GM19351 (cell line): ENCODE data around the gene HMG20A.

Experiments
- ATAC-seq: cut with Tn5 transposase; IDR thresholded peaks from one replicate; pipeline ENCODE4 v1.9.1; 2021; ENCODE audit warnings: mild to moderate bottlenecking, moderate library complexity; ENCODE audit not compliant: unreplicated experiment

The HMG20A gene

DNA sequence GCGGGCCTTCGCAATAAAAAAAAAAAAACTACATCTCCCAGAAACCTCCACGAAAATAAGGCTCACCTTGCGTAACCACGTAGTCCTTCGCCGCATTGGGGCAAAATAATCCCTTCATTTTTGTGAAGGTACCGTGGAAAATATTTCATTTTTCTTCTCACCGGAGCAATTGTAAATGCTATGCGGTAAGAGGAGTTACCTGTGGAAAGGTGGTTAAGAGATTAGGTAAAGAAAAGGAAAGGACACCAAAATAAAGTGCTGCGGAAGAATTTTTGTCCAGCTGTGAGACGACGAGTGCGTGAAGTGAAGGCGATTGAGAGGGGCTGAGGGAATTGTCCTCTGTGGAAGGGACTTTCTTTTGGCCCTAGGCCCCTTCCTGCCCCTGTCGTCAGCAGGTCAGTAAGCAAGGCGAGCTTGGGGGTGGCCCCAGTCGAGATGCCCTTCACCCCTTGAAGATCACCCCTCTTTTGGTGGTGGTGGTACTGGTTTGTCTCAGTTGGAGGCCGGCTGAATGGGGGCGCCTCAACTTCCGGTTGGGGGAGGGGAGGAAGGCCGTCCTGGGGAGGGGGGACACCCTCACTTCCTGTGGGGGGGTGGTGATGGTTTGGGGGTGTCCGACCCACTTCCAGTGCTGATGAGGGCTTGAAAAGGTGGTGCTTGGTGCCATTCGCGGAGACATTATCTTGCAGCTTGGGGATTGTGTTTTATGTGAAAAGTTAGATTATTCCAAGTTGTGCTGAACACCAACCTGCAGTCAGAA lies at the start of gene HMG20A:
HMG20A (plus strand) TSS at position 279 of the 760 bp plus-strand sequence. CDS start 37,520 bp downstream, outside the sequence.
- ATAC-seq = peak; percentile 37

- no peak for ATAC-seq
These were observed 48.7 kb upstream of the HMG20A start for GRCh38 chr15:77371850-77372563.

DNA sequence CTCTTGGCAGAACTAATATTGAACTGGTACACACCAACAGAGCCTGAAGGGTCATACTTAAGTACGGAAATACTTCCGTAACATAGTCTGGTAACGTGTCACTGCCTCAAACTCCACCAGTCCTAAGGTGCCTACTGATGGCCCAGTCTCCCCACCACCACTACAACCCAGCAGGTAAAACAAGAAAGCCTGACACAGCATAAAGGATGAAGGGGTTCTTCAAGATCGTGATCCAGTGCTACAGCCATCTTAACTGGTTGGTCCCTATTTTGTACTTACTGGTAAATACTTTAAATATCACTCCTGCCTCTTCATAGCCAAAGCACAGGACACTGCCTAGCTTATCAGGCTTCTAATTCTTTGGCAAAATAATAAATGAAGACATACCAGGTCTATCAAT lies 47.2 kb upstream of the HMG20A start:
- no peak for ATAC-seq

- ATAC-seq = no peak
These were observed 45.6 kb upstream of the HMG20A start for GRCh38 chr15:77375133-77375532.

DNA sequence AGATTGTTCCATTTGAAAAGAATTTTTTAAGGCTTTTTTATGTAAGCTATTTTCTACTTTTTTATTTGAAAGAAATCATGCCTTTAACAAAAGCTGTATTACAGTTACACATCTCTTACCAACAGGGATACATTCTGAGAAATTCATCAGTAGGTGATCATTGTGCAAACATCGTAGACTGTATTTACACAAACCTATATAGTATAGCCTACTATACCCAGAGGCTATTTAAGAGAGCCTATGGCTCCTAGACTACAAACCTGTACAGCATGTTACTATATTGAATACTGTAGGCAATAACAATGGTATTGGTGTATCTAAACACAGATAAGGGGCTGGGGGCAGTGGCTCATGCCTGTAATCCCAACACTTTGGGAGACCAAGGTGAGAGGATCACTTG lies 43.9 kb upstream of the HMG20A start:
- ATAC-seq = no peak

DNA sequence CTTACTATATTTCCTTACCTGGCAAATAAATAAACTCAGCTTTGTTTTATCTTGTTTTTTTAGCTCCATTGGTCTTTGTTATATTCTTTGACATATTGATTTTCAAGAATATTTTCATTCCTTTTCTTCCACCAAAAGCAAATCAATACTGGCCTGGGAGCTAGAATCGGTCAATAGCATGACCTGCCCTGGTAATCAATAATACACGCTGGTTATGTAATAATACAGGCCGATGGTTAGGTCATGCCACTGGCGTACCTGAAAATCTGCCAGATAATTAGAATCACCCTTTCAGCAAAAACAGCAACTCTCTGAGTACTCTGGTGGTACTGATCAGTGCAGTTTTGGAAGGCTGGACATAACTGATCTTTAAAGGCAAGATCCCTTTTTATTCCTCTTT lies 40.7 kb upstream of the HMG20A start:
- ATAC-seq = no peak

- no peak for ATAC-seq
These were observed 36.6 kb upstream of the HMG20A start for GRCh38 chr15:77384086-77384485.

DNA sequence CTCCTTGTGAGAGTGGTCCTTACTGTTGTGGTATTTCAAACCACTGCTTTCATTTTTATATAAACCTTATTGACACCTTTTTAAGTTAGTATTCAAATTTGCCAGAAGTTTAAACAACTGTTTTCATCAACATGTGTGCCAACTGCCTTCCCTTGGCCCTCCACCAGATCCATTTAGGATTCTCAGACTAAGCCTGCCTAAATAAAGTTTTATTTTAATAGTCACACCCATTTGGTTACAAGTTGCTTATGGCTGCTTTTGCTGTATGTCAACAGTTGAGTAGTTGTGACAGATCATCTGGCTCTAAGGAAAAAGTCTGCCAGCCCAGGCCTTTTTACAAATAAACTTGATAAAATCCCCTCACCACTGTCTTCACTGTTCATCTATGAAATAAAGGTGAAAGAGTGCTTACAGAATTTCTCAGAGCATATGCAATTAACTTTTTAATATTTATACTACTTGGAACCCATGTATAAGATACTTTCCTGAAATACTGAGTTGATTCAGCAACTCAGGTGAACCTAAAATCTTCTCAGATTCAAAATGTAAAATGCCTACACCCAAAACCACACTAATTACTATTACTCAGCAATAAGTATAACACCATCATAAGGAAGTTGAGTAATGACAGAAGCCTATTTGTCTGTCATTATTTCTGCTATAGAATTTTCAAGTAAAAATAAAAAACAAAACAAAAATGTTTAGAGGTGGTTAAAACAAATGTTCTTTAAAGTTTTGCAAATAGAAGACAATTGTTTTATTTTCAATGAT lies 35.9 kb upstream of the HMG20A start:
- ATAC-seq = no peak

DNA sequence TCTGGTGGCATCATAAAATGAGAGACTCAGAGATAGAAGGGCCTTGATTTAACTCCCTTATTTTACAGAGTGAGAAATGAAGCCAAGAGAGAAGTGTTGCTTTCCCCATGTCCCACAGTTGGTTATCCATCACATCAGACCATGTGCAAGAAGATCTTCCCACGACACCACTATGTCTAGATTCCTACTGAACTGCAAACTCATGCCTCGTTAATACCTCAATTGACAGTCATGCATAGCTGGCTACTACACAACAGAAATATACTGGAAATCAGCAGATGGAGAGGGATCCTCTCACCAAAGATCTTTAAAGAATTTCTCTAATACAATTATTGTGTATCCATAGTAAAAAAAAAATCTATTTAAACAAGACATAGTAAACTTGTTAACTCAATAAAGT lies 34.1 kb upstream of the HMG20A start:
- no peak for ATAC-seq

- no peak for ATAC-seq
These were observed 33.2 kb upstream of the HMG20A start for GRCh38 chr15:77387365-77388105.

DNA sequence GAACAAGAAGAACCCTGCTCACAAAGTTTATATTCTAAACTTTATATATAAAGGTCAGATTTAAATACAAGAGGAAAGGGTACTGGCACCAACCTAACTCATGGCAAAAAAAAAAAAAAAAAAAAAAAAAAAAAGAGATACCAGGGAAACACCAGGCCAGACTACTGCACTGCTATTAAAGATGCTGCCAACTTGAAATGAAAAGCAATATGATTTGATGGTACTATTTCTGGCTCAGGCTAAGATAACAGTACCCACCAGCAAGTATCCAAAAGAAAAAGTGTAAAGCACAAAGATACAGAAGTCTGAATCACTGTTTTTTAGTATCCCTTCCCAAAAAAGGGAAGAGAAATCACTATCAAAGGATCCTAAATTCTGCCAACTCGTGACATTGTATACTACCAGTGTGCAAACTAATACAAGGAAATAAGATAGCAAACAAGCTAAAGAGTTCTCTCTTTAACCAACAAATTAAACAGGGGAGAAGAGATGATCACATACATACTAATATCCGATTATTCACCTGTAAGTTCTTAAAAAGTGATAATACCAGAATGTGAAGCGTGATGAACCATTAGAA lies 29.2 kb upstream of the HMG20A start:
- ATAC-seq = no peak

DNA sequence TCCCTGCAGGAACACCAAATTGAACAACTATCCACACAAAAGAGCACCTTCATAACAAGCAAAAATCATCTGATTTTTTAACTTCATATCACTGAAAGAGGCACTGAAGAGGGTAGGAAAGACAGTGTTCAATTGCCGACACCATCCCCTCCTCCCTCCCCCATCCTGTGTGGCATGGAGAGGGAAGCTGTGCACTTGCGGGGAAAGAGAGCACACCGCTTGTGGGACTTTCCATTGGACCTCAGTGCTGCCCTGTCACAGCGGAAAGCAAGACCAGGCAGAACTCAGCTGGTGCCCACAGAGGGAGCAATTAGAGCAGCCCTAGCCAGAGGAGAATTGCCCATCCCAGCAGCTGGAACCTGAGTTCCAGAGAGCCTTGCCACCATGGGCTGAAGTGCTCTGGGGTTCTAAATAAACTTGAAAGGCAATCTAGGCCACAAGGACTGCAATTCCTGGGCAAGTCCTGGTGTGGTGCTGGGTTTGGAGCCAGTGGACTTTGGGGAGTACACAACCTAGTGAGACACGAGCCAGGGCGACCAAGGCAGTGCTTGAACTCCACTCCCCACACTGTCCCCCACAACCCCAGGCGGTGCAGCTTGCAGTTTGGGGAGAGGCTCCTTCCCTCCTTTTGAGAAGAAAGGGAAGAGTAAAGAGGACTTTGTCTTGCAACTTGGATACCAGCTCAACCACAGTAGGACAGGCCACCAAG lies 27.8 kb upstream of the HMG20A start:
- ATAC-seq = no peak

- ATAC-seq = no peak
These were observed 27.2 kb upstream of the HMG20A start for GRCh38 chr15:77393471-77393840.

DNA sequence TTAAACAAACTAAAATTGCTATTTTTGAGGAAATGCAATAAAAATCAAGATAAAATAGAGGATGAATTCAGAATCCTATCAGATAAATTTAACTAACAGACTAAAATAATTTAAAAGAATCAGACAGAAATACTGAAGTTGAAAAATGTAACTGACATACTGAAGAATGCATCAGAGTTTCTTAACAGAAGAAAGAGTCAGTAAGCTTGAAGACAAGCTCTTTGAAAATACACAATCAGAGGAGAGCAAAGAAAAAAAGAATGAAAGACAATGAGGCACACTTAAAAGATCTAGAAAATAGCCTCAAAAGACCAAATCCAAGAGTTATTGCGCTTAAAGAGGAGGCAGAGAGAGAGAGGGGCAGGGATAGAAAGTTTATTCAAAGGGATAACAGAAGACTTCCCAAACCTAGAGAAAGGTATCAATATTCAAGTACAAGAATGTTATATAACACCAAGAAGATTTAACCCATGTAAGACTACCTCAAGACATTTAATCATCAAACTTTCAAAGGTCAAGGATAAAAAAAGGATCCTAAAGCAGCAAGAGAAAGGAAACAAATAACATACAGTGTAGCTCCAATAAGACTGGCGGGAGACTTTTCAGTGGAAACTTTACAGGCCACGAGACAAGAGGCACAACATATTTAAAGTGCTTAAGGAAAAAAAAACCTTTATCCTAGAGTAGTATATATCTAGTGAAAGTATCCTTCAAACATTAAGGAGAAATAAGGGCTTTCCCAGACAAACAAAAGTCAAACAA lies 25.5 kb upstream of the HMG20A start:
- no peak for ATAC-seq

GRCh38 chr15:77396692-77397091 lies 24.0 kb upstream of the HMG20A start:
- ATAC-seq = no peak

GRCh38 chr15:77398927-77399326 lies 21.8 kb upstream of the HMG20A start:
- ATAC-seq = no peak

DNA sequence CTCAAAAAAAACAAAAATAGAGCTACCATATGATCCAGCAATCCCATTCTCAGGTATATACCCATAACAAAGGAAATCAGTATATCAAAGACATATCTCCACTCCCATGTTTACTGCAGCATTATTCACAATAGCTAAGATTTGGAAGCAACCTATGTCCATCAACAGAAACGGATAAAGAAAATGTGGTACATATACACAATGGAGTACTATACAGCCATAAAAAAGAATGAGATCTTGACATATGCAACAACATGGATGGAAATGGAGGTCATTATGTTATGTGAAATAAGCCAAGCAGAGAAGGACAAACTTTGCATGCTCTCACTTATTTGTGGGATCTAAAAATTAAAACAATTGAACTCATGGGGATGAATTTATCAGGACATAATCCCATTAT lies 20.4 kb upstream of the HMG20A start:
- no peak for ATAC-seq

- ATAC-seq = no peak
These were observed 17.8 kb upstream of the HMG20A start for GRCh38 chr15:77402740-77403379.
